HG03045 (cell line): Measurements from ENCODE around the gene BTBD7.
"Not testable (repeated sequence)": the region's sequence is repeated elsewhere in the genome, so short reads cannot be mapped to it uniquely, and the experiment has no call there.

ENCODE experiments used
- ATAC-seq: cut with Tn5 transposase; IDR thresholded peaks from one replicate; pipeline ENCODE4 v1.9.1; 2021; ENCODE audit warnings: mild to moderate bottlenecking, moderate library complexity; ENCODE audit not compliant: unreplicated experiment

BTBD7 gene

GRCh38 chr14:93332853-93333630 lies at the start of gene BTBD7:
Gene BTBD7 (minus strand): TSS chr14:93333036. CDS start chr14:93296051, 36,985 bp downstream.
- peak; percentile 85 for ATAC-seq

GRCh38 chr14:93381644-93382043 lies 48.8 kb upstream of the BTBD7 start:
- no peak for ATAC-seq

- no peak for ATAC-seq
These were observed 47.0 kb upstream of the BTBD7 start for GRCh38 chr14:93379831-93380230.

- ATAC-seq, result peak; percentile 94
These were observed 42.9 kb upstream of the BTBD7 start for GRCh38 chr14:93375673-93376156.

GRCh38 chr14:93369713-93370266 lies 37.0 kb upstream of the BTBD7 start:
- ATAC-seq, result peak; percentile 82

- ATAC-seq, result peak; percentile 34
These were observed 36.3 kb upstream of the BTBD7 start for GRCh38 chr14:93368996-93369712.

GRCh38 chr14:93354873-93355272 lies 22.0 kb upstream of the BTBD7 start:
- not testable (repeated sequence) for ATAC-seq

- no peak for ATAC-seq
These were observed 15.5 kb upstream of the BTBD7 start for GRCh38 chr14:93348292-93348691.

GRCh38 chr14:93347850-93348249 lies 15.0 kb upstream of the BTBD7 start:
- no peak for ATAC-seq

GRCh38 chr14:93346926-93347721 lies 14.3 kb upstream of the BTBD7 start, which contains the start of gene COX8C:
Gene COX8C (plus strand): TSS chr14:93347182. CDS start chr14:93347269, 87 bp downstream.
- no peak for ATAC-seq

GRCh38 chr14:93343797-93344196 lies 11.0 kb upstream of the BTBD7 start:
- no peak for ATAC-seq

GRCh38 chr14:93343266-93343665 lies 10.4 kb upstream of the BTBD7 start:
- no peak for ATAC-seq

- no peak for ATAC-seq
These were observed 5.0 kb upstream of the BTBD7 start for GRCh38 chr14:93337884-93338283.

- ATAC-seq, result no peak
These were observed 4.4 kb upstream of the BTBD7 start for GRCh38 chr14:93337143-93337753.

GRCh38 chr14:93333631-93334103 lies 831 bp upstream of the BTBD7 start:
- ATAC-seq, result no peak

GRCh38 chr14:93332397-93332852 lies 411 bp downstream of the BTBD7 start:
- peak; percentile 71 for ATAC-seq

GRCh38 chr14:93331728-93332396 lies 974 bp downstream of the BTBD7 start:
- no peak for ATAC-seq

- ATAC-seq, result no peak
These were observed 1.7 kb downstream of the BTBD7 start for GRCh38 chr14:93331002-93331727.

GRCh38 chr14:93330609-93331000 lies 2.2 kb downstream of the BTBD7 start:
- ATAC-seq, result no peak
